HG03097 (cell line): ENCODE data around the gene SLC2A4.

ENCODE experiments used
- ATAC-seq: cut with Tn5 transposase; IDR thresholded peaks from one replicate; pipeline ENCODE4 v1.9.1; 2021; ENCODE audit not compliant: unreplicated experiment, low FRiP score

Gene SLC2A4

GRCh38 chr17:7262935-7263800 is 18.4 kb upstream of the SLC2A4 start:
- no peak for ATAC-seq

GRCh38 chr17:7263801-7264078 is 17.8 kb upstream of the SLC2A4 start:
- no peak for ATAC-seq

GRCh38 chr17:7266784-7267183 is 14.7 kb upstream of the SLC2A4 start:
- ATAC-seq = no peak

- ATAC-seq = no peak
These were observed 2.1 kb upstream of the SLC2A4 start for GRCh38 chr17:7279448-7279847.

- peak; percentile 51 for ATAC-seq
These were observed 922 bp upstream of the SLC2A4 start for GRCh38 chr17:7280519-7281073.

- no peak for ATAC-seq
These were observed 634 bp downstream of the SLC2A4 start for GRCh38 chr17:7281953-7282751.

- ATAC-seq = no peak
These were observed 1.3 kb downstream of the SLC2A4 start for GRCh38 chr17:7282752-7283321.

- ATAC-seq = no peak
These were observed 2.1 kb downstream of the SLC2A4 start for GRCh38 chr17:7283471-7284216.

GRCh38 chr17:7284911-7285310 is 3.4 kb downstream of the SLC2A4 start:
- no peak for ATAC-seq

GRCh38 chr17:7285679-7286078 is 4.2 kb downstream of the SLC2A4 start:
- no peak for ATAC-seq

GRCh38 chr17:7289256-7290032 is 7.9 kb downstream of the SLC2A4 start:
- ATAC-seq = no peak

GRCh38 chr17:7290166-7290565 is 8.6 kb downstream of the SLC2A4 start:
- no peak for ATAC-seq

GRCh38 chr17:7290685-7291084 is 9.2 kb downstream of the SLC2A4 start:
- no peak for ATAC-seq

- no peak for ATAC-seq
These were observed 10.7 kb downstream of the SLC2A4 start for GRCh38 chr17:7292194-7292593.

- ATAC-seq = no peak
These were observed 11.2 kb downstream of the SLC2A4 start for GRCh38 chr17:7292729-7293128.

- no peak for ATAC-seq
These were observed 11.6 kb downstream of the SLC2A4 start for GRCh38 chr17:7293159-7293558.

- no peak for ATAC-seq
These were observed 12.5 kb downstream of the SLC2A4 start for GRCh38 chr17:7293816-7294613.

- ATAC-seq = peak; percentile 36
These were observed 13.2 kb downstream of the SLC2A4 start, which contains the start of gene YBX2 for GRCh38 chr17:7294614-7295153. TSS of gene YBX2 (minus strand) at chr17:7294639. CDS start at chr17:7294500, 139 bp downstream.
